HepG2 (cell line): ENCODE measurements around the gene ZNF391. TPM values are rescaled to one million over a fixed set of nuclear protein-coding genes. Genes with fewer than 3 reads are reported as not detected.
A peak's percentile ranks its signal among the peaks of the same experiment; 100 is the strongest.

ENCODE experiments used
- ADNP ChIP-seq: sonication (generic); formaldehyde crosslinking; IDR thresholded peaks from 2 replicates; pipeline ENCODE4 v1.4.0; 2020; ENCODE audit warnings: missing genetic modification reagents
- ATF7 ChIP-seq, 2 experiments: fragments of 450-650 bp in 1 of 2; sonication (generic) in 1 of 2; formaldehyde crosslinking in 1 of 2; IDR thresholded peaks; 2 replicates each; pipeline versions ENCODE4 v1.4.0 to v1.6.1; 2016 to 2020; ENCODE audit warnings: antibody characterized with exemption in 1 of 2, mild to moderate bottlenecking in 1 of 2, missing genetic modification reagents in 1 of 2
- BORCS8-MEF2B ChIP-seq: sonication (generic); formaldehyde crosslinking; IDR thresholded peaks from 2 replicates; pipeline ENCODE4 v1.8.0; 2022; ENCODE audit warnings: mild to moderate bottlenecking, missing genetic modification reagents
- GTF3A ChIP-seq: sonication (generic); formaldehyde crosslinking; conservative IDR thresholded peaks from 2 replicates; pipeline ENCODE4 v1.4.0; 2020; ENCODE audit warnings: mild to moderate bottlenecking, missing genetic modification reagents
- HES4 ChIP-seq: sonication (generic); formaldehyde crosslinking; IDR thresholded peaks from 2 replicates; pipeline ENCODE4 v1.9.0; 2021; ENCODE audit warnings: mild to moderate bottlenecking, missing genetic modification reagents, borderline replicate concordance
- HIVEP1 ChIP-seq: sonication (generic); formaldehyde crosslinking; IDR thresholded peaks from 2 replicates; pipeline ENCODE4 v1.4.0; 2020; ENCODE audit warnings: mild to moderate bottlenecking, missing genetic modification reagents
- IKZF4 ChIP-seq: sonication (generic); formaldehyde crosslinking; IDR thresholded peaks from 2 replicates; pipeline ENCODE4 v1.5.1; 2020; ENCODE audit warnings: borderline replicate concordance, mild to moderate bottlenecking, low read depth, missing genetic modification reagents; ENCODE audit errors: not compliant biosample characterization
- NFIB ChIP-seq: sonication (generic); formaldehyde crosslinking; IDR thresholded peaks from 2 replicates; pipeline ENCODE4 v1.9.0; 2021; ENCODE audit warnings: missing genetic modification reagents, mild to moderate bottlenecking, borderline replicate concordance
- NPAS2 ChIP-seq: sonication (generic); formaldehyde crosslinking; IDR thresholded peaks from 2 replicates; pipeline ENCODE4 v1.8.0; 2022; ENCODE audit warnings: mild to moderate bottlenecking, missing genetic modification reagents, borderline replicate concordance
- RBM22 ChIP-seq: fragments of 200-400 bp; formaldehyde crosslinking; optimal IDR thresholded peaks from 2 replicates; pipeline ENCODE3; 2017; ENCODE audit warnings: mild to moderate bottlenecking, low read length, moderate library complexity
- SMAD1 ChIP-seq: sonication (generic); formaldehyde crosslinking; IDR thresholded peaks from 2 replicates; pipeline ENCODE4 v1.4.0; 2020; ENCODE audit warnings: missing genetic modification reagents, low read depth, mild to moderate bottlenecking, borderline replicate concordance
- TOPORS ChIP-seq: sonication (generic); formaldehyde crosslinking; IDR thresholded peaks from 2 replicates; pipeline ENCODE4 v1.8.0; 2023; ENCODE audit warnings: mild to moderate bottlenecking, missing genetic modification reagents
- ZEB1 ChIP-seq: IDR thresholded peaks from 2 replicates; pipeline ENCODE4 v1.6.1; 2012; ENCODE audit warnings: mild to moderate bottlenecking, low read depth, inconsistent platforms; ENCODE audit not compliant: insufficient replicate concordance
- ZFAT ChIP-seq: sonication (generic); formaldehyde crosslinking; conservative IDR thresholded peaks from 2 replicates; pipeline ENCODE4 v1.8.1; 2023; ENCODE audit warnings: missing genetic modification reagents, inconsistent platforms
- ZFP62 ChIP-seq: sonication (generic); formaldehyde crosslinking; IDR thresholded peaks from 2 replicates; pipeline ENCODE4 v1.4.0; 2020; ENCODE audit warnings: missing genetic modification reagents
- ZNF260 ChIP-seq: sonication (generic); formaldehyde crosslinking; IDR thresholded peaks from 2 replicates; pipeline ENCODE4 v1.4.0; 2020; ENCODE audit warnings: missing genetic modification reagents, low read depth, mild to moderate bottlenecking, borderline replicate concordance
- ZNF274 ChIP-seq: sonication (generic); formaldehyde crosslinking; IDR thresholded peaks from 2 replicates; pipeline ENCODE4 v1.5.1; 2020; ENCODE audit warnings: mild to moderate bottlenecking, missing genetic modification reagents
- ZNF747 ChIP-seq: sonication (generic); formaldehyde crosslinking; IDR thresholded peaks from 2 replicates; pipeline ENCODE4 v1.8.1; 2023; ENCODE audit warnings: missing genetic modification reagents, mild to moderate bottlenecking, borderline replicate concordance
- ZNF773 ChIP-seq: sonication (generic); formaldehyde crosslinking; IDR thresholded peaks from 2 replicates; pipeline ENCODE4 v1.4.0; 2020; ENCODE audit warnings: missing genetic modification reagents, borderline replicate concordance
- ZNF891 ChIP-seq: sonication (generic); formaldehyde crosslinking; IDR thresholded peaks from 2 replicates; pipeline ENCODE4 v1.5.0; 2020; ENCODE audit warnings: mild to moderate bottlenecking, missing genetic modification reagents
- polyA plus RNA-seq, 8 experiments: library from polyadenylated mRNA; depleted of rRNA in 3 of 8; stranded (reverse) in 7 of 8; unstranded in 1 of 8; fragments of >200 nt; fragmentation: Illumina TruSeq in 4 of 8; extraction: Trizol in 4 of 8; gene quantifications; 2 replicates each; pipeline versions ENCODE4 v1.2.1 to v1.2.3, GENCODE V29; 2011 to 2016; ENCODE audit warnings: low read depth in 4 of 8, missing spikeins in 1 of 8, mixed read lengths in 1 of 8; ENCODE audit not compliant: insufficient read depth in 1 of 8
- total RNA-seq, 5 experiments: library from RNA; depleted of rRNA; stranded (reverse); fragments of >200 nt; fragmentation: Illumina TruSeq; extraction: Trizol; gene quantifications; 2 replicates each; pipeline ENCODE4 v1.2.3, GENCODE V29; 2016; ENCODE audit warnings: low read depth in 1 of 5
- TF ChIP-seq, protein P1 (sequence below): sonication (generic); formaldehyde crosslinking; IDR thresholded peaks from 2 replicates; pipeline ENCODE4 v1.5.1; 2020; ENCODE audit warnings: missing genetic modification reagents, mild to moderate bottlenecking, borderline replicate concordance
- TF ChIP-seq, protein P2 (sequence below): sonication (generic); formaldehyde crosslinking; IDR thresholded peaks from 2 replicates; pipeline ENCODE4 v1.5.1; 2020; ENCODE audit warnings: mild to moderate bottlenecking, missing genetic modification reagents
- TF ChIP-seq, protein P3 (sequence below): IDR thresholded peaks from 2 replicates; pipeline ENCODE4 v1.6.1; 2012; ENCODE audit warnings: inconsistent platforms

Gene ZNF391
- total and polyA plus RNA-seq, 2 of the 13 experiments (the other 11 are each of a cell fraction or from before 2014, with no cell fraction given) = 0.78 to 1.7 TPM

GRCh38 chr6:27388293-27389197, at the start of gene ZNF391 (continued):
- TF ChIP-seq IKZF4 = no peak
- TF ChIP-seq RBM22 = no peak
- no peak for TF ChIP-seq HES4
- TF ChIP-seq, protein P1, sequence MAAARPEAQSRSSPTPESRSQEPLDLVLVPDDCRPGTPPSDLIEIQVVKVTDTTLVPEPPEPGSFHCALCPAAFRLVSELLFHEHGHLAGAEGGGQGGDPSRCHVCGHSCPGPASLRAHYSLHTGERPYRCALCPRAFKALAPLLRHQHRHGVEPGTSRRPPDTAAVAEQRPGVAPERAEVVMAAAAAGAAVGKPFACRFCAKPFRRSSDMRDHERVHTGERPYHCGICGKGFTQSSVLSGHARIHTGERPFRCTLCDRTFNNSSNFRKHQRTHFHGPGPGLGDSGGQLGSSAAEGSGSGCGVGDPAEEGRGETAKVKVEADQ (CRISPR knock-in tag) = peak; percentile 95; the same call in 1 of the 2 replicates
- TF ChIP-seq ZNF260 = no peak
- no peak for TF ChIP-seq ZFAT (CRISPR knock-in tag)
- TF ChIP-seq, protein P2, sequence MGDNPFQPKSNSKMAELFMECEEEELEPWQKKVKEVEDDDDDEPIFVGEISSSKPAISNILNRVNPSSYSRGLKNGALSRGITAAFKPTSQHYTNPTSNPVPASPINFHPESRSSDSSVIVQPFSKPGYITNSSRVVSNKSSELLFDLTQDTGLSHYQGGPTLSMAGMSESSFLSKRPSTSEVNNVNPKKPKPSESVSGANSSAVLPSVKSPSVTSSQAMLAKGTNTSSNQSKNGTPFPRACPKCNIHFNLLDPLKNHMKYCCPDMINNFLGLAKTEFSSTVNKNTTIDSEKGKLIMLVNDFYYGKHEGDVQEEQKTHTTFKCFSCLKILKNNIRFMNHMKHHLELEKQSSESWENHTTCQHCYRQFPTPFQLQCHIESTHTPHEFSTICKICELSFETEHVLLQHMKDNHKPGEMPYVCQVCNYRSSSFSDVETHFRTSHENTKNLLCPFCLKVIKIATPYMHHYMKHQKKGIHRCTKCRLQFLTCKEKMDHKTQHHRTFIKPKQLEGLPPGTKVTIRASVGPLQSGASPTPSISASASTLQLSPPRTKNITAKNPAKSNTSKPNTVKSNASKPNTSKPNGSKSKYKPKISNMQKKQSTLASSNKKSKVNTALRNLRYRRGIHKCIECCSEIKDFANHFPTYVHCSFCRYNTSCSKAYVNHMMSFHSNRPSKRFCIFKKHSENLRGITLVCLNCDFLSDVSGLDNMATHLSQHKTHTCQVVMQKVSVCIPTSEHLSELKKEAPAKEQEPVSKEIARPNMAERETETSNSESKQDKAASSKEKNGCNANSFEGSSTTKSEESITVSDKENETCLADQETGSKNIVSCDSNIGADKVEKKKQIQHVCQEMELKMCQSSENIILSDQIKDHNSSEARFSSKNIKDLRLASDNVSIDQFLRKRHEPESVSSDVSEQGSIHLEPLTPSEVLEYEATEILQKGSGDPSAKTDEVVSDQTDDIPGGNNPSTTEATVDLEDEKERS (CRISPR knock-in tag) = peak; percentile 96
- TF ChIP-seq GTF3A (CRISPR knock-in tag) = 0 out of 2 replicates have a peak, but pooled peaks have one; percentile 39
- no peak for TF ChIP-seq ADNP (CRISPR knock-in tag)
- peak; percentile 75; the same call in 1 of the 2 replicates for TF ChIP-seq ZNF747 (CRISPR knock-in tag)
- TF ChIP-seq HIVEP1 (CRISPR knock-in tag) = peak; percentile 82
- TF ChIP-seq ZNF773 = no peak
- TF ChIP-seq SMAD1 (CRISPR knock-in tag) = no peak
- no peak for TF ChIP-seq ZEB1
- TF ChIP-seq ZNF891 (CRISPR knock-in tag) = peak; percentile 87; the same call in 1 of the 2 replicates
- TF ChIP-seq TOPORS (CRISPR knock-in tag) = peak; percentile 95
- peak; percentile 97 for TF ChIP-seq BORCS8-MEF2B (CRISPR knock-in tag)
- peak; percentile 82 for TF ChIP-seq ZNF274 (CRISPR knock-in tag)
- no peak for TF ChIP-seq ZFP62 (CRISPR knock-in tag)
- TF ChIP-seq, protein P3, sequence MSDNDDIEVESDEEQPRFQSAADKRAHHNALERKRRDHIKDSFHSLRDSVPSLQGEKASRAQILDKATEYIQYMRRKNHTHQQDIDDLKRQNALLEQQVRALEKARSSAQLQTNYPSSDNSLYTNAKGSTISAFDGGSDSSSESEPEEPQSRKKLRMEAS = peak; percentile 91
- TF ChIP-seq ATF7 (IDR thresholded peaks at IDR 0.05) = no peak
- peak; percentile 93 for TF ChIP-seq ATF7 (CRISPR knock-in tag; IDR thresholded peaks at IDR 0.05)
- no peak for TF ChIP-seq NPAS2 (CRISPR knock-in tag)
- TF ChIP-seq NFIB (CRISPR knock-in tag) = no peak
